IMR-90 (cell line): ENCODE data around the gene PPP1R12B.

Experiments used
- BHLHE40 ChIP-seq: fragments of 150-350 bp; IDR thresholded peaks from 2 replicates; pipeline ENCODE4 v1.6.1; 2016; ENCODE audit warnings: mild to moderate bottlenecking, low read depth, low read length
- CEBPB ChIP-seq: IDR thresholded peaks from 2 replicates; pipeline ENCODE4 v1.6.1; 2012; ENCODE audit warnings: low read depth, low read length, improper control_type of control experiment
- CTCF ChIP-seq: conservative IDR thresholded peaks from 2 replicates; pipeline ENCODE4 v1.5.1; 2012; ENCODE audit warnings: mild to moderate bottlenecking, low read depth, low read length, improper control_type of control experiment
- ELK1 ChIP-seq: fragments of 150-350 bp; IDR thresholded peaks from 2 replicates; pipeline ENCODE4 v1.6.1; 2016; ENCODE audit warnings: low read depth, mild to moderate bottlenecking, low read length, moderate library complexity, borderline replicate concordance
- FOS ChIP-seq: fragments of 150-350 bp; IDR thresholded peaks from 2 replicates; pipeline ENCODE4 v1.6.1; 2016; ENCODE audit warnings: low read depth, low read length
- MAFK ChIP-seq: IDR thresholded peaks from 2 replicates; pipeline ENCODE4 v1.6.1; 2012; ENCODE audit warnings: low read depth, low read length, improper control_type of control experiment
- MAZ ChIP-seq: IDR thresholded peaks from 2 replicates; pipeline ENCODE4 v1.6.1; 2012; ENCODE audit warnings: low read depth, mild to moderate bottlenecking, low read length, improper control_type of control experiment, moderate library complexity, borderline replicate concordance
- MXI1 ChIP-seq: IDR thresholded peaks from 2 replicates; pipeline ENCODE4 v1.6.1; 2012; ENCODE audit warnings: low read depth, mild to moderate bottlenecking, low read length, moderate library complexity, borderline replicate concordance
- POLR2A ChIP-seq: IDR thresholded peaks from 2 replicates; pipeline ENCODE4 v1.6.1; 2012; ENCODE audit warnings: mild to moderate bottlenecking, low read depth, low read length
- RCOR1 ChIP-seq: IDR thresholded peaks from 2 replicates; pipeline ENCODE4 v1.6.1; 2012; ENCODE audit warnings: mild to moderate bottlenecking, low read length, improper control_type of control experiment; ENCODE audit not compliant: insufficient replicate concordance
- RFX5 ChIP-seq: IDR thresholded peaks from 2 replicates; pipeline ENCODE4 v1.8.0; 2012; ENCODE audit warnings: low read depth, mild to moderate bottlenecking, low read length, moderate library complexity
- SMC3 ChIP-seq: fragments of 150-350 bp; IDR thresholded peaks from 2 replicates; pipeline ENCODE4 v1.6.1; 2016; ENCODE audit warnings: low read depth, mild to moderate bottlenecking, antibody characterized with exemption, low read length, moderate library complexity

- TF ChIP-seq FOS = no peak
- no peak for TF ChIP-seq CTCF
- no peak for TF ChIP-seq POLR2A
- no peak for TF ChIP-seq RCOR1
- no peak for TF ChIP-seq SMC3
- TF ChIP-seq CEBPB = no peak
- TF ChIP-seq RFX5 = no peak
- no peak for TF ChIP-seq BHLHE40
- no peak for TF ChIP-seq MAZ
- no peak for TF ChIP-seq MXI1
- TF ChIP-seq ELK1 = no peak
- no peak for TF ChIP-seq MAFK
Observed at GRCh38 chr1:202565890-202566602, 217.5 kb downstream of the PPP1R12B start.
